ENCODE measurements around the gene VPS11. TPM values are rescaled to one million over a fixed set of nuclear protein-coding genes. Genes with fewer than 3 reads are reported as not detected.

VPS11 gene
- total RNA-seq, 1 donor from 2014 or later, result 22.0 TPM

DNA sequence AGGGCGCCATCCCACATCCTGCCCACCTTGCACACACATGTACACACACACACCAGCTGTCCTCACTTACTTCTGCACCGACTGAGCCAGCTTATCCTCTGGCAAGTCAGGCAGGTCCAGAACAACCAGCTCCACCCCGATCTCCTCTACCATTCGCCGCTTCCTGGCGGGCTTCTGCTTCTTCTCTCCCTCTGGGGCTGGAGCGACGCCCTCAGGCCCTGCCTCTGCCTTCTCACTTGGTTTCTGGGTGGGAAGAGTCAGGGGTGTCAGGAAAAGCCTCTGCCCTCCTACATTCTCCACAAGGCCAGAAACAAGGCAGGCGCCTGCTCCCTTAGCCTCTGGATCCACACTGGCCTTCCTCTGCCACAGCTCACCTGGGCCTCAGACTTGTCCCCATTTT is 19.0 kb upstream of the VPS11 start:
- TF ChIP-seq, protein P1, sequence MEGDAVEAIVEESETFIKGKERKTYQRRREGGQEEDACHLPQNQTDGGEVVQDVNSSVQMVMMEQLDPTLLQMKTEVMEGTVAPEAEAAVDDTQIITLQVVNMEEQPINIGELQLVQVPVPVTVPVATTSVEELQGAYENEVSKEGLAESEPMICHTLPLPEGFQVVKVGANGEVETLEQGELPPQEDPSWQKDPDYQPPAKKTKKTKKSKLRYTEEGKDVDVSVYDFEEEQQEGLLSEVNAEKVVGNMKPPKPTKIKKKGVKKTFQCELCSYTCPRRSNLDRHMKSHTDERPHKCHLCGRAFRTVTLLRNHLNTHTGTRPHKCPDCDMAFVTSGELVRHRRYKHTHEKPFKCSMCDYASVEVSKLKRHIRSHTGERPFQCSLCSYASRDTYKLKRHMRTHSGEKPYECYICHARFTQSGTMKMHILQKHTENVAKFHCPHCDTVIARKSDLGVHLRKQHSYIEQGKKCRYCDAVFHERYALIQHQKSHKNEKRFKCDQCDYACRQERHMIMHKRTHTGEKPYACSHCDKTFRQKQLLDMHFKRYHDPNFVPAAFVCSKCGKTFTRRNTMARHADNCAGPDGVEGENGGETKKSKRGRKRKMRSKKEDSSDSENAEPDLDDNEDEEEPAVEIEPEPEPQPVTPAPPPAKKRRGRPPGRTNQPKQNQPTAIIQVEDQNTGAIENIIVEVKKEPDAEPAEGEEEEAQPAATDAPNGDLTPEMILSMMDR (IDR thresholded peaks at IDR 0.05; ENCODE audit: borderline replicate concordance), result no peak
- DNase-seq, result no peak
- Histone ChIP-seq H3K36me3 (peaks cover 91% of the 10 kb centered on the region), H3K27ac (replicated peaks) (no peak overlapping the region), H3K9me3 (replicated peaks) (no peaks in the 10 kb centered on the region), H3K4me1 (no peaks in the 10 kb centered on the region), H3K4me3 (no peak overlapping the region), H3K27me3 (ENCODE audit: low read depth) (no peaks in the 10 kb centered on the region)
- intact Hi-C loops (cut with micrococcal nuclease), result no loop called here

DNA sequence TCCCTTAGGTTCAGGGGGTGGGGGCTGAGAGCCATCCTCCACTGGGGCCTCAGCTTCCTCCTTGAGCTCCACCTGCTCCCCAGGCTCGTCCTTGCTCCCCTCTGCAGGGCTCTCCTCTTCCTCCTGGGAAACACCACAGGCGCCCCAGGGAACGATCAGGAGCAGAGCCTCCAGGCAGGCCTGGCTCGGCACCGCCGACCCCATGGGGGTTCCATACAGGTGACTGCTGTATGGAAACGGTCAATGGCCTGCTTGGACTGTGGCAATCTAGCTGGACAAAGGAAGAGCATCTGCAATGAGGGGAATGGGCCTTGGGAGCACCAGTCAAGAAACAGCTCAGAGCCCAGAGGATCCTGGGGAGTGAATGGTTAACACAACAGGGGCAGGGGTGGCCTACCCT is 18.5 kb upstream of the VPS11 start:
- DNase-seq, result no peak
- Histone ChIP-seq H3K27ac (replicated peaks) (no peak overlapping the region), H3K27me3 (ENCODE audit: low read depth) (no peaks in the 10 kb centered on the region), H3K36me3 (peaks cover 96% of the 10 kb centered on the region), H3K4me3 (no peak overlapping the region), H3K9me3 (replicated peaks) (no peaks in the 10 kb centered on the region), H3K4me1 (peaks cover 3% of the 10 kb centered on the region)
- TF ChIP-seq, protein P1 (IDR thresholded peaks at IDR 0.05; ENCODE audit: borderline replicate concordance), result no peak
- intact Hi-C loops (cut with micrococcal nuclease), result no loop called here

DNA sequence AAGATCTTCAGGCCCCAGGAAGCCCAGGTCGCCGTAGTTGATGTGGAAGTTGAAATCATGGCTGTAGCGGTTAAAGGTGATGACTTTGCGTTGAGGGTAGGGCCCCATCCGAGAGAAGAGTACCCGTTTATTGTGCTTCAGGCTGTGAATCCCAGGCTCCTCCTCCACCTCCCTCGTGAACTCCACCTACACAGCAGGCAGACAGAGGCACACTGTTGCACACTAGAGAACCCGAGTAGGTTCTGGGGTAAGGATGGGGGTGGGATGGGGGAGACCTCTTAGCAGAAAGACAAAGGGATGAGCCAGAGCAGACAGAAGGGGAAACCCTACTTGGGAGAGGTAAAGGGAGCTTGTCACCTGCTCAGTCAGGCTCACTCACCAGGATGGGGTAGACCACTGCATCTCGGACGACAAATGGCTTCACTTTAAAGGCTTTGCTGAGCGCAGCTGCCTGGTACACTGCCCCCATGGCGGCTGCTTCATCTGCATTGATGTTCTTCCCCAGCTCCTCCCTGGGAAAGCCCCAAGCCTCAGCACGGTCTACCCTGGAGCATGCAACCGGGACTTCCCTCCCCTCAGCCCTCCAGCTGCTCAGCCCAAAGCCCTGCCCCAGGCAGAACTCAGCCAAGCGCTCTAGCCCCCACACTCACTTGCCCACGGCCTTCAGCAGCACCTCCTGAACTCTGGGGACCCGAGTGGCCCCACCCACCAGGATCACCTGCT is 16.0 kb upstream of the VPS11 start:
- intact Hi-C loops (cut with micrococcal nuclease), result no loop called here
- DNase-seq, result no peak
- Histone ChIP-seq H3K9me3 (replicated peaks) (no peaks in the 10 kb centered on the region), H3K4me3 (no peak overlapping the region), H3K27ac (replicated peaks) (no peak overlapping the region), H3K4me1 (peaks cover 23% of the 10 kb centered on the region), H3K27me3 (ENCODE audit: low read depth) (no peaks in the 10 kb centered on the region), H3K36me3 (peaks cover 89% of the 10 kb centered on the region)
- TF ChIP-seq, protein P1 (IDR thresholded peaks at IDR 0.05; ENCODE audit: borderline replicate concordance), result no peak

- no peaks in the 10 kb centered on the region for H3K27me3 ChIP-seq (ENCODE audit: low read depth)
- no peak overlapping the region for H3K27ac ChIP-seq (replicated peaks)
- peaks cover 27% of the 10 kb centered on the region for H3K4me1 ChIP-seq
- H3K4me3 ChIP-seq, result no peak overlapping the region
- DNase-seq, result no peak
- peaks cover 82% of the 10 kb centered on the region for H3K36me3 ChIP-seq
- TF ChIP-seq, protein P1 (IDR thresholded peaks at IDR 0.05; ENCODE audit: borderline replicate concordance), result no peak
- no peaks in the 10 kb centered on the region for H3K9me3 ChIP-seq (replicated peaks)
- intact Hi-C loops (cut with micrococcal nuclease), result no loop called here
Observed at GRCh38 chr11:119052163-119052814, 15.3 kb upstream of the VPS11 start.

DNA sequence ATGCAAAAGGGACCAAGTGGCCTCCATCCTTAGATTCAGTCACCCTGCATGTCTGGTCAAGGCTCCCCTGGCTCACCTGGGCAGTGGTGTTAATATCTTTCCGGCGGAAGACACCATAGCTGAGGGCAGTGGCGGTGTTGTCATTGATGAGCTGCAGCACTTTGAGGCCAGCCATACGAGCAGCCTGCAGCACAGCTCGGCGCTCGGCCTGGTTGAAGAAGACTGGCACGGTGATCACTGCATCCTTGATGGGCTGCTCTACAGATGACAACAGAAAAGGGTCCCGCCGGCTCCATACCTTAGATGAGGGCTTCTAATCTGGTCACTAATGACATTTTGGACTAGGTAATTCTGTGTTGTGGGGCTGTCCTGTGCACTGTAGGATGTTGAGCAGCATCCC is 13.2 kb upstream of the VPS11 start:
- TF ChIP-seq, protein P1 (IDR thresholded peaks at IDR 0.05; ENCODE audit: borderline replicate concordance), result no peak
- Histone ChIP-seq H3K9me3 (replicated peaks) (no peaks in the 10 kb centered on the region), H3K4me1 (peaks cover 38% of the 10 kb centered on the region), H3K27ac (replicated peaks) (no peak overlapping the region), H3K27me3 (ENCODE audit: low read depth) (no peaks in the 10 kb centered on the region), H3K36me3 (peaks cover 61% of the 10 kb centered on the region), H3K4me3 (no peak overlapping the region)
- intact Hi-C loops (cut with micrococcal nuclease), result no loop called here
- no peak for DNase-seq
